PC-3 (cell line): ENCODE data around the gene MC2R.

ENCODE experiments used
- EZH2 ChIP-seq: fragments of 300-600 bp; sonication (generic); IDR thresholded peaks from one replicate; pipeline ENCODE4 v1.6.1; 2017; ENCODE audit warnings: antibody characterized with exemption, mild to moderate bottlenecking, low read length; ENCODE audit not compliant: unreplicated experiment
- EZH2phosphoT487 ChIP-seq: fragments of 300-600 bp; sonication (generic); IDR thresholded peaks from 2 replicates; pipeline ENCODE4 v1.6.1; 2018; ENCODE audit warnings: mild to moderate bottlenecking, antibody characterized with exemption, low read length, borderline replicate concordance
- TF ChIP-seq, protein P1 (sequence below): fragments of 300-600 bp; sonication (generic); conservative IDR thresholded peaks from 2 replicates; pipeline ENCODE4 v1.5.1; 2017; ENCODE audit warnings: antibody characterized with exemption, low read depth, mild to moderate bottlenecking, low read length

GRCh38 chr18:13879492-13879891 is 35.8 kb downstream of the MC2R start:
- TF ChIP-seq, protein P1, sequence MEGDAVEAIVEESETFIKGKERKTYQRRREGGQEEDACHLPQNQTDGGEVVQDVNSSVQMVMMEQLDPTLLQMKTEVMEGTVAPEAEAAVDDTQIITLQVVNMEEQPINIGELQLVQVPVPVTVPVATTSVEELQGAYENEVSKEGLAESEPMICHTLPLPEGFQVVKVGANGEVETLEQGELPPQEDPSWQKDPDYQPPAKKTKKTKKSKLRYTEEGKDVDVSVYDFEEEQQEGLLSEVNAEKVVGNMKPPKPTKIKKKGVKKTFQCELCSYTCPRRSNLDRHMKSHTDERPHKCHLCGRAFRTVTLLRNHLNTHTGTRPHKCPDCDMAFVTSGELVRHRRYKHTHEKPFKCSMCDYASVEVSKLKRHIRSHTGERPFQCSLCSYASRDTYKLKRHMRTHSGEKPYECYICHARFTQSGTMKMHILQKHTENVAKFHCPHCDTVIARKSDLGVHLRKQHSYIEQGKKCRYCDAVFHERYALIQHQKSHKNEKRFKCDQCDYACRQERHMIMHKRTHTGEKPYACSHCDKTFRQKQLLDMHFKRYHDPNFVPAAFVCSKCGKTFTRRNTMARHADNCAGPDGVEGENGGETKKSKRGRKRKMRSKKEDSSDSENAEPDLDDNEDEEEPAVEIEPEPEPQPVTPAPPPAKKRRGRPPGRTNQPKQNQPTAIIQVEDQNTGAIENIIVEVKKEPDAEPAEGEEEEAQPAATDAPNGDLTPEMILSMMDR = no peak
- no peak for TF ChIP-seq EZH2
- TF ChIP-seq EZH2phosphoT487 = no peak
